Panc1 (cell line): Measurements from ENCODE around the gene TRIM2. TPM values are rescaled to one million over a fixed set of nuclear protein-coding genes. Genes with fewer than 3 reads are reported as not detected.

ENCODE experiments used
- ATAC-seq: fragments of 200-7000 bp; cut with Tn5 transposase; 2 replicates; pipeline ENCODE4 v1.9.1; 2020; ENCODE audit warnings: mild to moderate bottlenecking, moderate library complexity
- BruUV-seq: library from RNA; stranded (reverse); fragments of 400-500 nt; replicated peaks from 2 replicates; lab custom pipeline; 2021; lab: Mats Ljungman, UMichigan
- CTCF ChIA-PET: fragments of 300-600 bp; sonication (Branson Sonifier 250); formaldehyde crosslinking; loops from one replicate; lab custom pipeline; 2022; ENCODE audit warnings: antibody characterized with exemption; lab: Charles Lee
- POLR2A ChIA-PET: fragments of 300-600 bp; sonication (Branson Sonifier 250); formaldehyde crosslinking; loops from one replicate; lab custom pipeline; 2022; ENCODE audit warnings: antibody characterized with exemption; lab: Charles Lee
- DNase-seq: peaks from one replicate; pipeline ENCODE4 v3.0.0-alpha.2; 2010; ENCODE audit warnings: low read depth, low spot score
- H3K27ac ChIP-seq: 2 replicates; pipeline ENCODE4 v1.5.1; 2011; ENCODE audit warnings: mild to moderate bottlenecking, low read length, inconsistent platforms
- H3K27me3 ChIP-seq: fragments of 200-500 bp; sonication (Bioruptor generic); 2 replicates; pipeline ENCODE4 v1.6.0; 2014; ENCODE audit warnings: low read length, inconsistent platforms; ENCODE audit not compliant: control insufficient read depth, insufficient read depth
- H3K36me3 ChIP-seq: fragments of 200-500 bp; sonication (Bioruptor generic); 2 replicates; pipeline ENCODE4 v1.5.1; 2014; ENCODE audit warnings: inconsistent platforms, mild to moderate bottlenecking, low read length, moderate library complexity; ENCODE audit not compliant: control insufficient read depth, insufficient read depth
- H3K4me1 ChIP-seq: 2 replicates; pipeline ENCODE4 v1.5.1; 2011; ENCODE audit warnings: inconsistent platforms, mild to moderate bottlenecking, low read length, moderate library complexity; ENCODE audit not compliant: control insufficient read depth, insufficient read depth
- H3K4me3 ChIP-seq, 2 experiments: 2 replicates each; pipeline ENCODE4 v1.5.1; 2011 to 2012; ENCODE audit warnings: low read depth in 2 of 2, low read length in 2 of 2, mild to moderate bottlenecking in 2 of 2, inconsistent platforms in 1 of 2, moderate library complexity in 1 of 2
- H3K9me3 ChIP-seq: fragments of 200-500 bp; sonication (Bioruptor generic); 2 replicates; pipeline ENCODE4 v1.5.1; 2014; ENCODE audit warnings: low read depth, mild to moderate bottlenecking, inconsistent platforms, low read length, moderate library complexity; ENCODE audit not compliant: control insufficient read depth, insufficient read depth
- POLR2AphosphoS5 ChIP-seq: IDR thresholded peaks from 2 replicates; pipeline ENCODE4 v1.6.1; 2012; ENCODE audit warnings: mild to moderate bottlenecking, low read depth, low read length, moderate library complexity
- SIN3A ChIP-seq: IDR thresholded peaks from 2 replicates; pipeline ENCODE4 v1.6.1; 2012; ENCODE audit warnings: low read depth, mild to moderate bottlenecking, low read length, moderate library complexity, borderline replicate concordance; ENCODE audit not compliant: insufficient read depth
- TCF7L2 ChIP-seq: IDR thresholded peaks from 2 replicates; pipeline ENCODE4 v1.6.1; 2011; ENCODE audit warnings: mild to moderate bottlenecking, low read depth, low read length, inconsistent platforms
- in situ Hi-C: cut with HindIII; loops from 2 replicates; pipeline ENCODE4 v1.10.0; 2016; ENCODE audit warnings: low sequenced_read_pairs, low pct_unique_long_range_greater_than_20kb
- intact Hi-C: fragments of 100-400 bp; cut with micrococcal nuclease; formaldehyde crosslinking; loops from one replicate; pipeline ENCODE4 v1.10.0; 2022; ENCODE audit not compliant: unreplicated experiment
- total RNA-seq: library from RNA; stranded (reverse); gene quantifications from one replicate; pipeline ENCODE4 v1.2.1, GENCODE V29; 2021; ENCODE audit not compliant: unreplicated experiment
- TF ChIP-seq, protein P1 (sequence below), 2 experiments: IDR thresholded peaks; 2 replicates each; pipeline ENCODE4 v1.6.1; 2011 to 2012; ENCODE audit warnings: low read depth in 2 of 2, control low read depth in 1 of 2, low read length in 1 of 2, mild to moderate bottlenecking in 1 of 2, moderate library complexity in 1 of 2; ENCODE audit not compliant: insufficient read depth in 1 of 2
- TF ChIP-seq, protein P2 (sequence below): fragments of 450-650 bp; IDR thresholded peaks from 2 replicates; pipeline ENCODE4 v1.5.1; 2017; ENCODE audit warnings: mild to moderate bottlenecking

Gene TRIM2
- total RNA-seq, 1 experiment from 2014 or later: 18.9 TPM

DNA sequence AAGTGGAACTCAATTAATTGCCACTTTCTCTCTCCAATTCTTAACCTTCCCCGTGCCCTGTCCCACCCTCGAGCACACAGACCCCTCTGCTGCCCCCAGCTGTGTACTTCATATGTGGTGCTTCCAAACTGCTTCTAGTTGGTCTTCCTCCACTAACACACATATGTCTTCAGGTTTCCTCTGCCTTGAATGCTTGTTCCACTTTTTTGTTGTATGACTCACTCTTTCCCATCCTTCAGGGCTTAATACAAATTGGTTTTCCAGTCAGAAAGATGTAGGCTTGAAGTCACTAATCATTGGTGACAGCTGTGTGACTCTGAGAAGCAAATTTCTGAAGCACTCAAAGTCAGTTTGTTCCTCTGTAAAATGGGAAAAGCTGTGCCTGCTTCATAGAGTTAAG, 30.6 kb downstream of the TRIM2 start:
- TF ChIP-seq, protein P1, sequence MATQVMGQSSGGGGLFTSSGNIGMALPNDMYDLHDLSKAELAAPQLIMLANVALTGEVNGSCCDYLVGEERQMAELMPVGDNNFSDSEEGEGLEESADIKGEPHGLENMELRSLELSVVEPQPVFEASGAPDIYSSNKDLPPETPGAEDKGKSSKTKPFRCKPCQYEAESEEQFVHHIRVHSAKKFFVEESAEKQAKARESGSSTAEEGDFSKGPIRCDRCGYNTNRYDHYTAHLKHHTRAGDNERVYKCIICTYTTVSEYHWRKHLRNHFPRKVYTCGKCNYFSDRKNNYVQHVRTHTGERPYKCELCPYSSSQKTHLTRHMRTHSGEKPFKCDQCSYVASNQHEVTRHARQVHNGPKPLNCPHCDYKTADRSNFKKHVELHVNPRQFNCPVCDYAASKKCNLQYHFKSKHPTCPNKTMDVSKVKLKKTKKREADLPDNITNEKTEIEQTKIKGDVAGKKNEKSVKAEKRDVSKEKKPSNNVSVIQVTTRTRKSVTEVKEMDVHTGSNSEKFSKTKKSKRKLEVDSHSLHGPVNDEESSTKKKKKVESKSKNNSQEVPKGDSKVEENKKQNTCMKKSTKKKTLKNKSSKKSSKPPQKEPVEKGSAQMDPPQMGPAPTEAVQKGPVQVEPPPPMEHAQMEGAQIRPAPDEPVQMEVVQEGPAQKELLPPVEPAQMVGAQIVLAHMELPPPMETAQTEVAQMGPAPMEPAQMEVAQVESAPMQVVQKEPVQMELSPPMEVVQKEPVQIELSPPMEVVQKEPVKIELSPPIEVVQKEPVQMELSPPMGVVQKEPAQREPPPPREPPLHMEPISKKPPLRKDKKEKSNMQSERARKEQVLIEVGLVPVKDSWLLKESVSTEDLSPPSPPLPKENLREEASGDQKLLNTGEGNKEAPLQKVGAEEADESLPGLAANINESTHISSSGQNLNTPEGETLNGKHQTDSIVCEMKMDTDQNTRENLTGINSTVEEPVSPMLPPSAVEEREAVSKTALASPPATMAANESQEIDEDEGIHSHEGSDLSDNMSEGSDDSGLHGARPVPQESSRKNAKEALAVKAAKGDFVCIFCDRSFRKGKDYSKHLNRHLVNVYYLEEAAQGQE (IDR thresholded peaks at IDR 0.05; ENCODE audit: insufficient read depth in 1 of 2, low read depth in 2 of 2, low read length in 1 of 2): no peak
- TF ChIP-seq POLR2AphosphoS5 (no peak), TCF7L2 (no peak), SIN3A (no peak)
- TF ChIP-seq, protein P2, sequence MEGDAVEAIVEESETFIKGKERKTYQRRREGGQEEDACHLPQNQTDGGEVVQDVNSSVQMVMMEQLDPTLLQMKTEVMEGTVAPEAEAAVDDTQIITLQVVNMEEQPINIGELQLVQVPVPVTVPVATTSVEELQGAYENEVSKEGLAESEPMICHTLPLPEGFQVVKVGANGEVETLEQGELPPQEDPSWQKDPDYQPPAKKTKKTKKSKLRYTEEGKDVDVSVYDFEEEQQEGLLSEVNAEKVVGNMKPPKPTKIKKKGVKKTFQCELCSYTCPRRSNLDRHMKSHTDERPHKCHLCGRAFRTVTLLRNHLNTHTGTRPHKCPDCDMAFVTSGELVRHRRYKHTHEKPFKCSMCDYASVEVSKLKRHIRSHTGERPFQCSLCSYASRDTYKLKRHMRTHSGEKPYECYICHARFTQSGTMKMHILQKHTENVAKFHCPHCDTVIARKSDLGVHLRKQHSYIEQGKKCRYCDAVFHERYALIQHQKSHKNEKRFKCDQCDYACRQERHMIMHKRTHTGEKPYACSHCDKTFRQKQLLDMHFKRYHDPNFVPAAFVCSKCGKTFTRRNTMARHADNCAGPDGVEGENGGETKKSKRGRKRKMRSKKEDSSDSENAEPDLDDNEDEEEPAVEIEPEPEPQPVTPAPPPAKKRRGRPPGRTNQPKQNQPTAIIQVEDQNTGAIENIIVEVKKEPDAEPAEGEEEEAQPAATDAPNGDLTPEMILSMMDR: no peak
- no peak for DNase-seq
- Histone ChIP-seq H3K27me3 (no peaks in the 10 kb centered on the region), H3K36me3 (no peaks in the 10 kb centered on the region), H3K4me1 (peaks cover 13% of the 10 kb centered on the region), H3K4me3 (no peak overlapping the region), H3K9me3 (no peaks in the 10 kb centered on the region), H3K27ac (no peak overlapping the region)
- ChIA-PET CTCF (no interaction called here), POLR2A (no interaction called here)
- intact Hi-C loops: no loop called here
- no TSS peak for BruUV-seq
- no peak for ATAC-seq
- in situ Hi-C loops: no loop called here

DNA sequence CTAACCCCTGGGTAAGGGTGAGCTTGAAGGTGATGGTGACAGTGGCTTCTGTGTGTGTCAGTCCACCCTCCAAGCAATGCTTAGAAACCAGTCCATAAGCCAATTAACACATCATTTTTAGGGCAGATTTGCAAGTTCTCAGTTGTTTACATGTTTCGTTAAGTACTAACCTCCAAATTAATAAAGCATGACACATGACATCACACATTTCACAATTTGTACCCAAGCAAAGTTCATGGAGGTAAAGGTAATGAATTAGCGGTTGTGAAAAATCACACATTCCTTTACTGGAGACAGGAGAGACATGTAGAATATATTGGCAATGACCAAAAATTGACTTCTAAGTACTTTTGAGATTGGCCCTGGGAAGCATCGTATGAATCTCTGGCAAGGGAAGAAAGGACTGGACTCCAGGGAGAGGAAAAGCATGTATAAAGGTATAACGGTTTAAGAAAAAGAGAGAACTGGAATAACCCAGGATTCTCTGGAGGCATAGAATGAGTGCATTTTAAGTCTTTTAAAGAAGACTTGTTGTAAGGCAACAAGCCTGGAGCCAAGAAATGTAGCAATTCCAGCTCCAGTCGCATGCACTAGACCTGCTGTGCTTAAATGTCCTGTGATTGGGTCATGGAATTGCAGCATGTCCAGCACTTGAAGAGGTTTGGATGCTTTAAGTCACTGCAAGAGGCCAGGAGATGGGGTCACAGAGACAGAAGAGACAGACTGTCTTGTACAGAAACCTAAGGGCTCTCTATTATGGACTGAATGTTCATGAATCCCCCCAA, 34.1 kb downstream of the TRIM2 start:
- Histone ChIP-seq H3K4me1 (peaks cover 17% of the 10 kb centered on the region), H3K27ac (no peak overlapping the region), H3K27me3 (no peaks in the 10 kb centered on the region), H3K36me3 (no peaks in the 10 kb centered on the region), H3K9me3 (no peaks in the 10 kb centered on the region), H3K4me3 (no peak overlapping the region)
- no TSS peak for BruUV-seq
- TF ChIP-seq TCF7L2 (no peak), POLR2AphosphoS5 (no peak)
- ATAC-seq: no peak
- CTCF ChIA-PET: no interaction called here
- POLR2A ChIA-PET: no interaction called here
- in situ Hi-C loops: no loop called here
- intact Hi-C loops: no loop called here
- no peak for DNase-seq

DNA sequence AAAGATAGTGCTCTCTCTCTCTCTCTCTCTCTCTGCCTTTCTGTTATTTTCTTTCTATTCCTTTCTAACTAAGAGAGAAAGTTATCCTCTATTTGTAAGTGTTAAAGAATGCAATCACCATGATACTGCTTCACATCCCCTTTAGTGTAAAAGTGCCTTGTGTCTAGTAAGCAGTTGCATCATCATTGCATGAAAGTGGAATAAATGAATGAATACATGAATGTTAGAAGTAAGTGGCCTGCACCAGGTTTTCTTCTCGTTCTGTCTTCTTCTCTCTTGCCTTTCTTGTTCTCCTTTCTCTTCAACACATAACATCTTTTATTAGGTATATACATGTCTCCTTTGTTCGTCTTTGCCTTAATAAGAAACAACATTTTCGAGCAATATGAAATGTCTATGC, 35.2 kb downstream of the TRIM2 start:
- in situ Hi-C loops: no loop called here
- ATAC-seq: no peak
- no peak for DNase-seq
- Histone ChIP-seq H3K9me3 (no peaks in the 10 kb centered on the region), H3K27ac (no peak overlapping the region), H3K36me3 (no peaks in the 10 kb centered on the region), H3K4me3 (no peak overlapping the region), H3K4me1 (peaks cover 13% of the 10 kb centered on the region; the same call in 1 of the 2 replicates), H3K27me3 (no peaks in the 10 kb centered on the region)
- CTCF ChIA-PET: no interaction called here
- TF ChIP-seq, protein P1 (IDR thresholded peaks at IDR 0.05; ENCODE audit: insufficient read depth in 1 of 2, low read depth in 2 of 2, low read length in 1 of 2): no peak
- TF ChIP-seq POLR2AphosphoS5 (no peak), TCF7L2 (no peak), SIN3A (no peak)
- TF ChIP-seq, protein P2: no peak
- BruUV-seq: no TSS peak
- POLR2A ChIA-PET: no interaction called here
- intact Hi-C loops: no loop called here
